A549 (cell line): ENCODE data around the gene MMP15. TPM values are rescaled to one million over a fixed set of nuclear protein-coding genes. Genes with fewer than 3 reads are reported as not detected.
A peak's percentile ranks its signal among the peaks of the same experiment; 100 is the strongest.

Experiments used
- ATAC-seq, 2 experiments: fragments of 200-7000 bp in 1 of 2; fragments of >200 bp in 1 of 2; cut with Nextera tagmentation in 1 of 2; cut with Tn5 transposase in 1 of 2; 3 replicates each; pipeline versions ENCODE4 v1.8.0 to v1.9.1; 2018 to 2020; ENCODE audit warnings: mild to moderate bottlenecking in 1 of 2, moderate library complexity in 1 of 2
- CTCF ChIA-PET: fragments of 300-600 bp; sonication (Branson Sonifier 250); formaldehyde crosslinking; extraction: SDS; loops from one replicate; lab custom pipeline; 2021; ENCODE audit warnings: antibody characterized with exemption, inconsistent platforms; lab: Yijun Ruan, JAX
- POLR2A ChIA-PET: fragments of 350-600 bp; formaldehyde crosslinking; extraction: SDS; loops from one replicate; lab custom pipeline; 2021; ENCODE audit warnings: antibody characterized with exemption, inconsistent platforms; lab: Yijun Ruan, JAX
- DNase-seq, 2 experiments: peaks; one replicate each; pipeline versions ENCODE4 v3.0.0 to v3.0.0-alpha.2; 2011 to 2016; ENCODE audit warnings: low read depth in 1 of 2, low spot score in 1 of 2
- FAIRE-seq: peaks from 2 replicates; lab custom pipeline; 2011; peaks lifted over from hg19 to GRCh38; lab: Jason Lieb, UNC
- H3K27ac ChIP-seq, 2 experiments: fragments of >200 bp; sonication (Bioruptor Twin); formaldehyde crosslinking; 3 replicates each; pipeline ENCODE4 v1.5.1; 2016 to 2017
- H3K4me1 ChIP-seq: fragments of >200 bp; sonication (Bioruptor Twin); formaldehyde crosslinking; 3 replicates; pipeline ENCODE4 v1.6.1; 2016
- H3K4me2 ChIP-seq: fragments of >200 bp; sonication (Bioruptor Twin); formaldehyde crosslinking; 3 replicates; pipeline ENCODE4 v1.6.1; 2016
- H3K4me3 ChIP-seq: fragments of >200 bp; sonication (Bioruptor Twin); formaldehyde crosslinking; 3 replicates; pipeline ENCODE4 v1.5.1; 2016
- H3K9me3 ChIP-seq: fragments of >200 bp; sonication (Bioruptor Twin); formaldehyde crosslinking; 3 replicates; pipeline ENCODE4 v1.6.1; 2016
- BCL3 ChIP-seq: fragments of >200 bp; sonication (Bioruptor Twin); formaldehyde crosslinking; IDR thresholded peaks from 3 replicates; pipeline ENCODE4 v1.6.1; 2016
- CBX2 ChIP-seq: fragments of 200-600 bp; sonication (generic); IDR thresholded peaks from 2 replicates; pipeline ENCODE4 v1.6.1; 2016; ENCODE audit warnings: low read depth, mild to moderate bottlenecking, borderline replicate concordance
- CEBPB ChIP-seq, 2 experiments: fragments of >200 bp in 1 of 2; sonication (Bioruptor Twin) in 1 of 2; formaldehyde crosslinking in 1 of 2; IDR thresholded peaks; 2 replicates each; pipeline ENCODE4 v1.6.1; 2012 to 2016
- E2F6 ChIP-seq: IDR thresholded peaks from 2 replicates; pipeline ENCODE4 v1.6.1; 2012; ENCODE audit warnings: low read depth, borderline replicate concordance
- EHMT2 ChIP-seq: fragments of 200-600 bp; sonication (generic); IDR thresholded peaks from 2 replicates; pipeline ENCODE4 v1.6.1; 2016; ENCODE audit warnings: antibody characterized with exemption, low read depth, mild to moderate bottlenecking, moderate library complexity
- EP300 ChIP-seq, 2 experiments: fragments of >200 bp; sonication (Bioruptor Twin); formaldehyde crosslinking; IDR thresholded peaks; 2 replicates in 1 of 2; 3 replicates in 1 of 2; pipeline ENCODE4 v1.6.1; 2016 to 2017
- FOXS1 ChIP-seq: fragments of 250-450 bp; sonication (Bioruptor Pico); IDR thresholded peaks from 2 replicates; pipeline ENCODE4 v1.5.0; 2020; ENCODE audit warnings: mild to moderate bottlenecking, moderate library complexity
- GATA3 ChIP-seq: IDR thresholded peaks from 2 replicates; pipeline ENCODE4 v1.6.1; 2012; ENCODE audit warnings: borderline replicate concordance
- HDAC2 ChIP-seq: fragments of 200-600 bp; sonication (generic); IDR thresholded peaks from 2 replicates; pipeline ENCODE4 v1.6.1; 2016
- HEYL ChIP-seq: fragments of 250-450 bp; sonication (Bioruptor Pico); IDR thresholded peaks from 2 replicates; pipeline ENCODE4 v1.8.0; 2021; ENCODE audit warnings: mild to moderate bottlenecking, moderate library complexity
- HMGXB4 ChIP-seq: fragments of 250-450 bp; sonication (Bioruptor Pico); IDR thresholded peaks from 2 replicates; pipeline ENCODE4 v1.5.0; 2021; ENCODE audit warnings: mild to moderate bottlenecking, moderate library complexity, borderline replicate concordance
- HOXB13 ChIP-seq: fragments of 250-450 bp; sonication (Bioruptor Pico); IDR thresholded peaks from 2 replicates; pipeline ENCODE4 v1.5.0; 2020; ENCODE audit warnings: low read depth, mild to moderate bottlenecking, moderate library complexity
- JUN ChIP-seq, 2 experiments: fragments of >200 bp; sonication (Bioruptor Twin); formaldehyde crosslinking; IDR thresholded peaks; 2 replicates in 1 of 2; 3 replicates in 1 of 2; pipeline ENCODE4 v1.6.1; 2016 to 2017
- KDM1A ChIP-seq: fragments of 200-600 bp; sonication (generic); IDR thresholded peaks from 2 replicates; pipeline ENCODE4 v1.6.1; 2016; ENCODE audit warnings: low read depth, mild to moderate bottlenecking
- KDM5A ChIP-seq: fragments of 200-600 bp; sonication (generic); IDR thresholded peaks from 2 replicates; pipeline ENCODE4 v1.6.1; 2016; ENCODE audit warnings: antibody characterized with exemption, mild to moderate bottlenecking
- MAX ChIP-seq: IDR thresholded peaks from 2 replicates; pipeline ENCODE4 v1.6.1; 2012
- MYC ChIP-seq: IDR thresholded peaks from 2 replicates; pipeline ENCODE4 v1.6.1; 2012; ENCODE audit warnings: mild to moderate bottlenecking, inconsistent platforms, low read length, improper control_type of control experiment, borderline replicate concordance
- NFE2L2 ChIP-seq: fragments of 150-350 bp; conservative IDR thresholded peaks from 2 replicates; pipeline ENCODE4 v1.6.1; 2014; ENCODE audit warnings: low read length
- NR3C1 ChIP-seq: fragments of >200 bp; sonication (Bioruptor Twin); formaldehyde crosslinking; IDR thresholded peaks from 3 replicates; pipeline ENCODE4 v1.6.1; 2017
- PHF8 ChIP-seq: fragments of 200-600 bp; sonication (generic); IDR thresholded peaks from 2 replicates; pipeline ENCODE4 v1.6.1; 2016; ENCODE audit warnings: low read depth, mild to moderate bottlenecking, antibody characterized with exemption, moderate library complexity, borderline replicate concordance
- POLR2AphosphoS2 ChIP-seq: conservative IDR thresholded peaks from 2 replicates; pipeline ENCODE4 v1.6.1; 2012; ENCODE audit warnings: low read length, improper control_type of control experiment, inconsistent platforms
- RAD21 ChIP-seq, 2 experiments: fragments of >200 bp in 1 of 2; sonication (Bioruptor Twin) in 1 of 2; formaldehyde crosslinking in 1 of 2; IDR thresholded peaks in 1 of 2; conservative IDR thresholded peaks in 1 of 2; 2 replicates in 1 of 2; 3 replicates in 1 of 2; pipeline ENCODE4 v1.6.1; 2012 to 2018; ENCODE audit warnings: inconsistent platforms in 1 of 2
- RNF2 ChIP-seq: fragments of 200-600 bp; sonication (generic); IDR thresholded peaks from 2 replicates; pipeline ENCODE4 v1.6.1; 2016; ENCODE audit warnings: low read depth, mild to moderate bottlenecking, antibody characterized with exemption, moderate library complexity, borderline replicate concordance
- SMC3 ChIP-seq: fragments of >200 bp; sonication (Bioruptor Twin); formaldehyde crosslinking; IDR thresholded peaks from 3 replicates; pipeline ENCODE4 v1.6.1; 2018; ENCODE audit warnings: inconsistent platforms
- USF2 ChIP-seq: fragments of 450-650 bp; IDR thresholded peaks from 2 replicates; pipeline ENCODE4 v1.6.1; 2014; ENCODE audit warnings: antibody characterized with exemption
- ZFP36 ChIP-seq: fragments of 450-650 bp; IDR thresholded peaks from 2 replicates; pipeline ENCODE4 v1.6.1; 2014; ENCODE audit warnings: borderline replicate concordance; ENCODE audit not compliant: partially characterized antibody
- ZNF302 ChIP-seq: fragments of 250-450 bp; sonication (Bioruptor Pico); IDR thresholded peaks from 2 replicates; pipeline ENCODE4 v1.9.0; 2021; ENCODE audit warnings: inconsistent platforms, mild to moderate bottlenecking, moderate library complexity
- WGBS: methylation state at CpG from one replicate; pipeline ENCODE4 v1.1.6; 2017; ENCODE audit errors: missing lambda C conversion rate; 5-methylcytosine and 5-hydroxymethylcytosine counted together
- polyA plus RNA-seq, 4 experiments: library from polyadenylated mRNA; depleted of rRNA in 3 of 4; stranded (reverse); fragments of >200 nt; fragmentation: RNase III in 1 of 4; extraction: RNeasy Plus Mini Kit Qiagen cat#74134 plus additional on column Dnase treatment in 1 of 4; gene quantifications; 2 replicates in 3 of 4; 3 replicates in 1 of 4; pipeline ENCODE4 v1.2.3, GENCODE V29; 2011 to 2017

The MMP15 gene
- polyA plus RNA-seq, 2 of the 4 experiments (the other 2 are of a cell fraction): 4.3 to 11.2 TPM

GRCh38 chr16:58024486-58025350 lies 836 bp upstream of the MMP15 start:
- ATAC-seq (no peak), DNase-seq (peak in 1 of 2 experiments; percentile 25), FAIRE-seq (no peak)
- Histone ChIP-seq H3K4me2 (peak overlapping the region; percentile 99), H3K4me1 (peaks cover 20% of the 10 kb centered on the region; the same call in 1 of the 3 replicates), H3K4me3 (peak overlapping the region; percentile 80), H3K9me3 (no peaks in the 10 kb centered on the region), H3K27ac (peak overlapping the region; percentile 79 to 84; a peak in 5 of 6 replicates)
- ChIA-PET POLR2A (interaction anchor here (0.6 to 1.5 kb wide), 2 partner anchors 105 to 205 kb away, joined by 5 read pairs; partner anchors contain the start of gene CFAP20), CTCF (interaction anchor here (0.9 to 3.1 kb wide), 6 partner anchors 10 to 125 kb away, joined by 3 to 31 read pairs (median 4); no protein-coding TSS in a partner anchor)
- WGBS: 44% methylated on average over 57 of the region's 57 CpGs
- no peak for TF ChIP-seq NFE2L2
- no peak for TF ChIP-seq CBX2
- no peak for TF ChIP-seq KDM1A
- no peak for TF ChIP-seq CEBPB (IDR thresholded peaks at IDR 0.05)
- TF ChIP-seq MAX: no peak
- TF ChIP-seq EHMT2: no peak
- no peak for TF ChIP-seq EP300 (IDR thresholded peaks at IDR 0.05)
- no peak for TF ChIP-seq ZFP36

GRCh38 chr16:58026139-58026704 lies 668 bp downstream of the MMP15 start:
- H3K27ac ChIP-seq: peak overlapping the region; percentile 79 to 84
- peak overlapping the region; percentile 80 for H3K4me3 ChIP-seq
- peaks cover 24% of the 10 kb centered on the region; the same call in 2 of the 3 replicates for H3K4me1 ChIP-seq
- WGBS: 4% methylated on average over 5 of the region's 65 CpGs
- H3K9me3 ChIP-seq: no peaks in the 10 kb centered on the region
- peak overlapping the region; percentile 99 for H3K4me2 ChIP-seq
- DNase-seq (peak; percentile 56 to 64), FAIRE-seq (no peak), ATAC-seq (peak; percentile 57 to 69)
- ChIA-PET CTCF (interaction anchor here (0.6 to 3.9 kb wide), 9 partner anchors 10 to 731 kb away, joined by 3 to 27 read pairs (median 3); no protein-coding TSS in a partner anchor), POLR2A (interaction anchor here (2.8 kb wide), 1 partner anchor 103 kb away, joined by 13 read pairs; the partner anchor contains the start of gene CFAP20)
- no peak for TF ChIP-seq GATA3
- TF ChIP-seq NR3C1: no peak
- TF ChIP-seq CEBPB (IDR thresholded peaks at IDR 0.05): no peak
- TF ChIP-seq BCL3: no peak
- TF ChIP-seq KDM5A: no peak
- TF ChIP-seq MAX: 0 out of 2 replicates have a peak, but pooled peaks have one; percentile 5
- TF ChIP-seq ZNF302 (CRISPR knock-in tag): no peak
- no peak for TF ChIP-seq CBX2
- TF ChIP-seq SMC3: no peak
- TF ChIP-seq USF2: no peak
- no peak for TF ChIP-seq PHF8
- 0 out of 2 replicates have a peak, but pooled peaks have one; percentile 4 for TF ChIP-seq E2F6
- no peak; a peak in 1 of 5 replicates for TF ChIP-seq JUN (IDR thresholded peaks at IDR 0.05)
- TF ChIP-seq NFE2L2: no peak
- TF ChIP-seq POLR2AphosphoS2: no peak
- TF ChIP-seq EP300 (IDR thresholded peaks at IDR 0.05): no peak
- TF ChIP-seq RNF2: no peak; the same call in 1 of the 2 replicates
- no peak for TF ChIP-seq HOXB13 (CRISPR knock-in tag)
- no peak for TF ChIP-seq MYC
- TF ChIP-seq HEYL: no peak
- no peak for TF ChIP-seq HMGXB4
- no peak for TF ChIP-seq FOXS1
- 0 out of 2 replicates have a peak, but pooled peaks have one; percentile 10 for TF ChIP-seq HDAC2
- no peak for TF ChIP-seq RAD21 (conservative IDR thresholded peaks at IDR 0.05 in 1 of 2, IDR thresholded peaks at IDR 0.05 in 1 of 2)
- TF ChIP-seq, all 56 proteins: peak for 3
